Mesenchymal stem cell (in vitro differentiated cells and primary cell): Measurements from ENCODE around the gene AKAP3. TPM values are rescaled to one million over a fixed set of nuclear protein-coding genes. Genes with fewer than 3 reads are reported as not detected.

Source experiments
- DNase-seq: peaks from one replicate; pipeline ENCODE4 v3.0.0-alpha.2; 2013
- H2AFZ ChIP-seq: one replicate; pipeline ENCODE4 v1.6.1; 2013; ENCODE audit warnings: low read depth, mild to moderate bottlenecking, control low read depth, inconsistent platforms, low read length, moderate library complexity
- H2AK5ac ChIP-seq: 2 replicates; pipeline ENCODE4 v1.6.1; 2013; ENCODE audit warnings: low read length, moderate library complexity, mild to moderate bottlenecking, inconsistent platforms; ENCODE audit not compliant: severe bottlenecking
- H2BK120ac ChIP-seq: one replicate; pipeline ENCODE4 v1.6.1; 2013; ENCODE audit warnings: low read depth, mild to moderate bottlenecking, inconsistent platforms, low read length, moderate library complexity
- H2BK12ac ChIP-seq, 2 experiments: one replicate each; pipeline ENCODE4 v1.6.1; 2013; ENCODE audit warnings: inconsistent platforms in 2 of 2, low read length in 2 of 2, mild to moderate bottlenecking in 2 of 2, moderate library complexity in 2 of 2, control low read depth in 1 of 2
- H2BK15ac ChIP-seq: one replicate; pipeline ENCODE4 v1.6.1; 2013; ENCODE audit warnings: mild to moderate bottlenecking, low read depth, inconsistent platforms; ENCODE audit not compliant: poor library complexity, severe bottlenecking
- H2BK5ac ChIP-seq: 2 replicates; pipeline ENCODE4 v1.6.1; 2013; ENCODE audit warnings: low read depth, mild to moderate bottlenecking, low read length, control low read depth, inconsistent platforms; ENCODE audit not compliant: poor library complexity, severe bottlenecking
- H3K14ac ChIP-seq, 2 experiments: one replicate each; pipeline ENCODE4 v1.6.1; 2013; ENCODE audit warnings: inconsistent platforms in 2 of 2, low read length in 2 of 2, control low read depth in 1 of 2, mild to moderate bottlenecking in 1 of 2, moderate library complexity in 1 of 2
- H3K18ac ChIP-seq, 2 experiments: one replicate each; pipeline ENCODE4 v1.6.1; 2013; ENCODE audit warnings: inconsistent platforms in 2 of 2, low read length in 2 of 2, control low read depth in 1 of 2, low read depth in 1 of 2, mild to moderate bottlenecking in 1 of 2
- H3K23ac ChIP-seq, 2 experiments: one replicate each; pipeline ENCODE4 v1.6.1; 2013; ENCODE audit warnings: inconsistent platforms in 2 of 2, low read length in 2 of 2, mild to moderate bottlenecking in 2 of 2, moderate library complexity in 2 of 2, control low read depth in 1 of 2
- H3K27ac ChIP-seq: 2 replicates; pipeline ENCODE4 v1.5.1; 2013; ENCODE audit warnings: mild to moderate bottlenecking, moderate library complexity, low read length, control low read depth, inconsistent platforms; ENCODE audit not compliant: poor library complexity, severe bottlenecking
- H3K27me3 ChIP-seq, 2 experiments: 2 replicates each; pipeline versions ENCODE4 v1.6.1 to v1.7.0; 2013; ENCODE audit warnings: low read length in 2 of 2, mild to moderate bottlenecking in 2 of 2, moderate library complexity in 2 of 2, control low read depth in 1 of 2, inconsistent platforms in 1 of 2; ENCODE audit not compliant: control insufficient read depth in 1 of 2, insufficient read depth in 1 of 2
- H3K36me3 ChIP-seq, 2 experiments: 2 replicates each; pipeline versions ENCODE4 v1.6.1 to v1.7.0; 2013; ENCODE audit warnings: low read length in 2 of 2, control low read depth in 1 of 2, inconsistent platforms in 1 of 2, low read depth in 1 of 2, mild to moderate bottlenecking in 1 of 2; ENCODE audit not compliant: insufficient read depth in 2 of 2, control insufficient read depth in 1 of 2
- H3K4ac ChIP-seq, 2 experiments: one replicate each; pipeline ENCODE4 v1.6.1; 2013; ENCODE audit warnings: inconsistent platforms in 2 of 2, low read length in 2 of 2, mild to moderate bottlenecking in 2 of 2, moderate library complexity in 2 of 2, control low read depth in 1 of 2, low read depth in 1 of 2
- H3K4me1 ChIP-seq: 2 replicates; pipeline ENCODE4 v1.6.1; 2013; ENCODE audit warnings: low read depth, low read length, control low read depth; ENCODE audit not compliant: control insufficient read depth, insufficient read depth
- H3K4me2 ChIP-seq: 2 replicates; pipeline ENCODE4 v1.6.1; 2013; ENCODE audit warnings: low read length, mild to moderate bottlenecking, inconsistent platforms; ENCODE audit not compliant: poor library complexity, severe bottlenecking
- H3K4me3 ChIP-seq, 2 experiments: 2 replicates each; pipeline versions ENCODE4 v1.5.1 to v1.7.0; 2013; ENCODE audit warnings: low read length in 2 of 2, mild to moderate bottlenecking in 2 of 2, control low read depth in 1 of 2, low read depth in 1 of 2; ENCODE audit not compliant: insufficient read depth in 1 of 2
- H3K79me1 ChIP-seq: replicated peaks from 2 replicates; pipeline ENCODE4 v1.6.1; 2013; ENCODE audit warnings: mild to moderate bottlenecking, control low read depth, low read length, inconsistent platforms; ENCODE audit not compliant: poor library complexity, severe bottlenecking
- H3K9ac ChIP-seq: 2 replicates; pipeline ENCODE4 v1.7.0; 2013; ENCODE audit warnings: mild to moderate bottlenecking, low read length, moderate library complexity
- H3K9me3 ChIP-seq: 2 replicates; pipeline ENCODE4 v1.7.0; 2013; ENCODE audit warnings: mild to moderate bottlenecking, low read length; ENCODE audit not compliant: control insufficient read depth
- H4K8ac ChIP-seq: one replicate; pipeline ENCODE4 v1.6.1; 2013; ENCODE audit warnings: inconsistent platforms, mild to moderate bottlenecking, low read length, moderate library complexity
- H4K91ac ChIP-seq: one replicate; pipeline ENCODE4 v1.6.1; 2013; ENCODE audit warnings: mild to moderate bottlenecking, low read length, inconsistent platforms
- WGBS: methylation state at CpG from one replicate; pipeline ENCODE4 v1.1.7; 2013; ENCODE audit warnings: mixed read lengths; 5-methylcytosine and 5-hydroxymethylcytosine counted together
- polyA plus RNA-seq, 2 experiments: library from polyadenylated mRNA; stranded (reverse); fragments of 200-250 nt; gene quantifications; one replicate each; pipeline ENCODE4 v1.2.3, GENCODE V29; 2013

AKAP3 gene
- 0.17 TPM for polyA plus RNA-seq (2013, experiment 1 of 2)
- polyA plus RNA-seq (2013, experiment 2 of 2), result 0.26 TPM

DNA sequence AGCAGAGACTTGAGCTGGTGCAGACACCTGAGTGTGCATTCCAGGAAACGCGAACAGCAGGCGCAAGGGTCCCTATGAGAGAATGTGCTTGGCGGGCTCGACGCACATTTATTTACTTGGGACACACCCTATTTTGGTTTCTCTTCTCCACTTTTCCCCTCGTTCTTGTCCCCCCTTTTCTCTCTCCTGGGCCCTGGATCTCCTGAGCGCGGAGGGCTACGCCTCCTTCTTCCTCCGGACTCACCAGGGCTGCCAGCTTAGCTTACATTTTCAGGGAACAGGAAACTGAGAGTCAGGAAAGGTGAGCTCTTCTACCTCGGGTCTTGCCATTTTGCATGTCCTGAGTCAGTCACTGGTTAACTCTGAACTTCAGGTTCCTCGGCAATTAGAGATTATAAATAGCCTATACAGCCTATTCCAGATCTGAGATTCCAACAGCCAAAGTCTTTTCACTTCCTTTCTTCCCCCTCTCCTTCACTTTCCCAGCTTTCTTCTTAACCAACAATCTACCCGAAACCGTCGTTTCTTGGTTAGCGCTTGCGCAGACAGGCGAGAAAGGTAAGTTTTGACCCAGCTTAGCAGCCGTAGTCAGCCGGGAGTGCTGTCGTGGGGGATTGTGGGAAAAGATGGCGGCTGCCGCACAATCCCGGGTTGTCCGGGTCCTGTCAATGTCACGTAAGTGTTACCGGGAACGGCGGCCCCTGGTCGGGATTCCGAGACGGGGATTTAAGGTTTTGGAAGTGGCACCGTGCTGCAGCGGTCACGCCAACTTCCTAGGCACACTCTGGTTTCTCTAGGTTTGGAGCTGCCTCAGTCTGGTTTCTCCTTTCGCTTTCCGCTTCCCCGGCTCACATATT, at the start of gene AKAP3, which contains the start of gene NDUFA9:
TSS of gene AKAP3 (minus strand) at position 551 of the 857 bp plus-strand sequence. CDS start 10,855 bp downstream, outside the sequence.
TSS of gene NDUFA9 (plus strand) at position 614 of the 857 bp plus-strand sequence. CDS start at position 627, 13 bp downstream.
- no peaks in the 10 kb centered on the region for H3K4me1 ChIP-seq
- peak within 1 kb of the TSS; percentile 73 for H2BK15ac ChIP-seq
- H2AFZ ChIP-seq, result peak within 1 kb of the TSS; percentile 94
- WGBS, result under 1% methylated on average over 37 of the region's 39 CpGs
- H3K36me3 ChIP-seq, result no peaks in the 10 kb centered on the region
- peak within 1 kb of the TSS in 1 of 2 experiments; percentile 77 for H3K14ac ChIP-seq
- H3K18ac ChIP-seq, result peak within 1 kb of the TSS; percentile 73 to 93
- no peak within 1 kb of the TSS for H2BK12ac ChIP-seq
- H3K4me2 ChIP-seq, result peak within 1 kb of the TSS; percentile 94
- H3K27me3 ChIP-seq, result peaks cover 0 to 3% of the 10 kb centered on the region in 2 experiments
- H3K9ac ChIP-seq, result peak within 1 kb of the TSS; percentile 94
- peak within 1 kb of the TSS; percentile 88 for H3K27ac ChIP-seq
- no peaks in the 10 kb centered on the region for H3K9me3 ChIP-seq
- H4K8ac ChIP-seq, result peak within 1 kb of the TSS; percentile 98
- H2AK5ac ChIP-seq, result peak within 1 kb of the TSS; percentile 57
- H3K79me1 ChIP-seq, result peaks cover 11% of the 10 kb centered on the region
- peak within 1 kb of the TSS; percentile 86 to 93 for H3K4me3 ChIP-seq
- H3K4ac ChIP-seq, result peak within 1 kb of the TSS; percentile 24 to 96
- peak within 1 kb of the TSS; percentile 67 for H2BK120ac ChIP-seq
- H3K23ac ChIP-seq, result peak within 1 kb of the TSS in 1 of 2 experiments; percentile 93
- peak within 1 kb of the TSS; percentile 84 for H4K91ac ChIP-seq
- H2BK5ac ChIP-seq, result peak within 1 kb of the TSS; percentile 86
- DNase-seq, result peak; percentile 88

- WGBS, result 97% methylated on average over 5 of the region's 5 CpGs
- no peak overlapping the region for H3K23ac ChIP-seq
- no peak overlapping the region for H3K4me2 ChIP-seq
Measured at GRCh38 chr12:4690760-4691159, 41.9 kb upstream of the AKAP3 start.

DNA sequence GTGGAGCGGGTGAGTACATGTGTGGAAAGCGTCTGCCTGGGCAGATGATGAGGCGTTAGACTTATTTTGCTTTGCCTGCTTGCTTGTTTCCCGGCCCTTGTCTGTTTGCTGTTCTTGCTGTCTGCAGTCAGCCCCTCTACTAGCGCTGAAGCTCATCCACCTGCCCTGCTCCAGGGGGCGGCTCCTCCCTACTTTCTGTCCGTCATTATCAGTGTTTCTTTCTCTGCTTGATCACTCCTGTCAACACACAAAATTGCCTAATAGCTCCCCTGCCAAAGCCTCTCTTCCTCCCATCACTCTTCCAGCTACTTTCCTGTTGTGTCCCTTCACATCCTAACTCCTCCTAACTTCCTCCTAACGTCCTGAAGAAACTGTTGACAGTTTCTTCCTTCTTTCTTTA, 36.5 kb upstream of the AKAP3 start:
- H3K4me1 ChIP-seq, result no peaks in the 10 kb centered on the region
- no peak overlapping the region for H3K4me2 ChIP-seq
- H3K4me3 ChIP-seq, result no peak overlapping the region
- no peak overlapping the region for H3K14ac ChIP-seq
- no peak overlapping the region for H3K27ac ChIP-seq
- H2BK15ac ChIP-seq, result no peak overlapping the region
- no peak overlapping the region for H3K9ac ChIP-seq
- no peak overlapping the region for H2AFZ ChIP-seq
- WGBS, result 97% methylated on average over 8 of the region's 8 CpGs
- no peaks in the 10 kb centered on the region for H3K27me3 ChIP-seq
- H4K91ac ChIP-seq, result no peak overlapping the region
- no peak overlapping the region for H2BK12ac ChIP-seq
- no peaks in the 10 kb centered on the region for H3K9me3 ChIP-seq
- no peak overlapping the region for H2AK5ac ChIP-seq
- no peak overlapping the region for H2BK120ac ChIP-seq
- no peak for DNase-seq
- H3K23ac ChIP-seq, result no peak overlapping the region
- H2BK5ac ChIP-seq, result no peak overlapping the region
- peaks cover 23 to 73% of the 10 kb centered on the region in 2 experiments for H3K36me3 ChIP-seq
- H4K8ac ChIP-seq, result no peak overlapping the region
- no peak overlapping the region for H3K18ac ChIP-seq
- H3K79me1 ChIP-seq, result peaks cover 7% of the 10 kb centered on the region
- no peak overlapping the region for H3K4ac ChIP-seq

More at GRCh38 chr12:4690760-4691159, 41.9 kb upstream of the AKAP3 start:
- Histone ChIP-seq H3K9me3 (no peaks in the 10 kb centered on the region), H2BK12ac (no peak overlapping the region), H3K18ac (no peak overlapping the region), H3K4me1 (no peaks in the 10 kb centered on the region), H2BK15ac (no peak overlapping the region), H3K27ac (no peak overlapping the region), H3K36me3 (peaks cover 11 to 34% of the 10 kb centered on the region in 2 experiments), H4K8ac (no peak overlapping the region), H3K14ac (no peak overlapping the region), H4K91ac (no peak overlapping the region), H2BK5ac (no peak overlapping the region), H2AK5ac (no peak overlapping the region), H2BK120ac (no peak overlapping the region), H3K27me3 (no peaks in the 10 kb centered on the region), H3K79me1 (no peaks in the 10 kb centered on the region), H3K4ac (no peak overlapping the region), H3K9ac (no peak overlapping the region), H2AFZ (no peak overlapping the region), H3K4me3 (no peak overlapping the region)
- no peak for DNase-seq

- Histone ChIP-seq H2BK15ac (no peak overlapping the region), H3K4me3 (no peak overlapping the region), H4K8ac (no peak overlapping the region), H3K9ac (no peak overlapping the region), H3K27ac (no peak overlapping the region), H3K4ac (no peak overlapping the region), H4K91ac (no peak overlapping the region), H3K23ac (no peak overlapping the region), H2BK5ac (no peak overlapping the region), H3K36me3 (peaks cover 13 to 51% of the 10 kb centered on the region in 2 experiments), H2BK12ac (no peak overlapping the region), H3K4me1 (no peaks in the 10 kb centered on the region), H3K9me3 (no peaks in the 10 kb centered on the region), H3K27me3 (no peaks in the 10 kb centered on the region), H2AFZ (no peak overlapping the region), H2AK5ac (no peak overlapping the region), H3K79me1 (peaks cover 7% of the 10 kb centered on the region), H3K4me2 (no peak overlapping the region), H3K18ac (no peak overlapping the region), H2BK120ac (no peak overlapping the region), H3K14ac (no peak overlapping the region)
- no peak for DNase-seq
- 88% methylated on average over 2 of the region's 3 CpGs for WGBS
Measured at GRCh38 chr12:4681732-4682131, 32.9 kb upstream of the AKAP3 start.
